ENCODE measurements around the gene WDR20.
"Not testable (repeated sequence)": the region's sequence is repeated elsewhere in the genome, so short reads cannot be mapped to it uniquely, and the experiment has no call there.

WDR20 gene

DNA sequence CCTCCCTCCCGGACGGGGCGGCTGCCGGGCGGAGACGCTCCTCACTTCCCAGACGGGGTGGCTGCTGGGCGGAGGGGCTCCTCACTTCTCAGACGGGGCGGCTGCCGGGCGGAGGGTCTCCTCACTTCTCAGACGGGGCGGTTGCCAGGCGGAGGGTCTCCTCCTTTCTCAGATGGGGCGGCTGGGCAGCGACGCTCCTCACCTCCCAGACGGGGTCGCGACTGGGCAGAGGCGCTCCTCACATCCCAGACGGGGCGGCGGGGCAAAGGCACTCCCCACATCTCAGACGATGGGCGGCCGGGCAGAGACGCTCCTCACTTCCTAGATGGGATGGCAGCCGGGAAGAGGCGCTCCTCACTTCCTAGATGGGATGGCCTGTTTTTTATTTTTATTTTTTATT lies 33.0 kb downstream of the WDR20 start:
- DNase-seq: not testable (repeated sequence)

DNA sequence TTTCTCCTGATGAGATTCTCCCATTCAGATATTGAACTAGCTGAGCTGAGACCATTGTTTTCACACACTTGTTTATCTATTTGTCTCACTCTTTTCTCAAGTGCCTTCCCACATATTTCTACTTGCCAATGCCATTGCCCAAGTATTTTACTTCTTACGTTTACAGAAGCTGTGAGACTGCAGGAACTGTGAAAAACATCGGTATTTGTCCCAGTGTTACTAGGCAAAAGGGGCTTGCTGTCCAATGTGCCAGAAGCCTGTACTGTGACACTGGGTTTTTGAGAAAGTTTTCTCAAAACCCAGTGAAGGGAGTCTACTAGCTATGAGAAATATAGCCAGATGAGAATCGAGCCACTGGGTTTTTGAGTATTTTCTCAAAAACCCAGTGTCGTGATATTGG lies 37.5 kb downstream of the WDR20 start:
- DNase-seq: no peak

DNA sequence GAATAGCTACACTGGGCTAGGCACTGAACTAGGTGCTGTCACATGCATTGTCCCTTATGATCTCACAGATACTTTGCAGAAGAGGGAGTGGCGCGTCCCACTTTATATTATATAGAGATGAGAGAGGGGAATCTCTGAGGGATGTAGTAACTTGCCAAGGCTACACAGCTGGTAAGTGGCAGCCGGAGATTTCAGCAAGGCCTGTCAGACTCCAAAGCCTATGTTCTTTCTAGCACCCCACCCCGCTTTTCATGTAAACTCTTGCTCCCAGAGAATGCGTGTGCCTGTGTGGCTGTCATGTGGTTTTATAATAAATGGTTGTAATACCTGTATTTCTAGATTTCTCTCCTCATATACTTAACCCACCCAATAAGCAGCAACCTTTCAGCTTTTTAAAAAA lies 39.1 kb downstream of the WDR20 start:
- no peak for DNase-seq

DNA sequence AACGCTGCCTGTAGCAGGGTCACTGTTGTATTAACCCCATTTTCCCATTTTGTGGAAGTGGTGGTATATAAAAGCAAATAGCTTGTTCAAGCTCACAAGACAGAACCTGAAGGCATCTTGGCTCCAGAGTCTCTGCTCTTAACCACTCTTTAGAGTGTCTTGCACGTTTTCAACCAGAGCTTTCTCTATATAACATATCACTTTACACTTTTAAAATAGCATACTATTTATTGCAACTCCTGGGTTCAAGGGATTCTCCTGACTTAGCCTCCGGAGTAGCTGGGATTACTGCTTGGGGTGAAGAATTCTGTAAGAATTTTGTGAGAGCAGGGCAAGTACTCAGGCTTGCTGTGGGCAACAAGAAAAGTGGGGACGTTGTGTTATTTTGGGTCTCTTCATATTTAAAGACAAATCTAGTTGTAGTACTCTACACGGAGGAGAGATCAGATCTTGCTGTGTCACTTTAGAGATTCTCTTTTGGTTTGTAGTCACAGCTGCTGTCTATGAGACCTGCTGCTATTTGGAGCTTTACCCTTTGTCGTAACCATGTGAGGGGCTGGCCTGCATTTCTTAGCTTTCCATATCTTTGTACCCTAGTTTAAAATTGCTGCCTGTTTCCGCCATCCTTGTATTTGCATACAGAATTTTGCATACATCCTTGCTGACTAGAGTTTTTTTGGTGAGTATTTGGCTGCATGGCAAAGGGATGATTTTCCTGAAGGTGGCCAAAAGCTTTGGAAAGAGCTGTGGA lies 40.7 kb downstream of the WDR20 start:
- no peak for DNase-seq

DNA sequence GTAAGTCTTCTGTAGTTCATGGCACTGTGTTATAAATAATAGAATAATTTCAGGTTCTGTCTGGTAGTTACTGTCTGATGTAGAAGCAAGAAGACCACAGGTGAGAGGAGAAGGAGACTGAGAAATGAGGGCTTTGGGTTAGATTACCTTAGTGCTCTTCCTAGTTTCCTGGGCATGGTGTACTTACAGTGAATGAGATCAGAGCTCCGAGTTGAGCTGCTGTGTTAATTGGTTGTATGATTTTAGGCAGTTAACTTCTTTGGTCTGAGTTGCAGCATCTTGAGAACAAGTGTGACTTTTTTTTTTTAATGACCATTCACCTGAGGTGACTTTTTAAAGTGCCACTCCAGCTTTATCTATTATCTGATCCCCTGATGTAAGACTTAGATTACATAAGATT lies 41.5 kb downstream of the WDR20 start:
- DNase-seq: no peak

DNA sequence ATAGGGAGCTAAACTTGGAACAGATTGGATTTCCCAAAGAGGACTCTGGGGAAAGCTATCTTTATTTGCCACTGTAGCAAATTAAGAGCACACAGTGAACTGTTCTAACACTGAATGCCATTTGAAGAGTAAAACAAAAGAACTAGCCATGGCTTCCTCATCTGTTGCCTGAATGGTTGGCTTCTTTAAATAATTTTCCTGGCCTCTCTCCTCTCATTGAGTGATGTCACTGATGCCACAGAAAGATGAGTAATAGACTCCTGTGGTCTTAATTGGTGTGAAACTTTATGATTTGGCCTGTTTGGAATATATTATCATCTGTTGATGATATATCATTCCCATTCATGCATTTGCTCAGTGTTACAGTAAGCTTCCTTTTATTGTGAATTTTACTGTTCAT lies 42.5 kb downstream of the WDR20 start:
- DNase-seq: no peak

DNA sequence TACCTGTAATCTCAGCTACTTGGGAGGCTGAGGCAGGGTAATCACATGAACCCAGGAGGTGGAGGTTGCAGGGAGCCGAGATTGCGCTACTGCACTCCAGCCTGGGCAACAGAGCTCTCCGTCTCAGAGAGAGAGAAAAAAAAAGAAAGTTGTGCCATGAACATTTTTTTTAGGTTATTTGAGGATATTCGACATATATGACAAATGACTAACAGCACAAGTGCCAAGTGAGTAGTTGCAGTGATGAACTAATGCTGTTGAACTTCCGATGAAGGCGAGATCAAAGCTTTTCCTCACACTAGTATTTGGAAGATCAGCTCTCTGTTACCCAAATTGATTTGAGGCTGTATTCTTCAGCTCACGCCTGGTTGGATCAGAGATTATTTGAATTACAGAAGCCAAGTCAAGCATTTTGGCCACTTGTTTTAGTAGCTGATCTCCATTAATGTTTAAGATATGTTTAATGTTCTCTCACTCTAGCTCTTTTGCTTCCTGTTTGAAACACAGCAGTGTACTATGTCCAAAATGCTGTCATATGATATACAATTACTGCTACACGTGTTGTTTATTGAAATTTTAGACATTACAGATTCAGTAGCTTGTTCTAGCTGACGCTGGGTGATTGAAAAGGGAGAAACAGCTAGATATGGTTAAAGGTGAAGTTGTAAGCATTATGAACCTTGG lies 43.4 kb downstream of the WDR20 start:
- no peak for DNase-seq

DNA sequence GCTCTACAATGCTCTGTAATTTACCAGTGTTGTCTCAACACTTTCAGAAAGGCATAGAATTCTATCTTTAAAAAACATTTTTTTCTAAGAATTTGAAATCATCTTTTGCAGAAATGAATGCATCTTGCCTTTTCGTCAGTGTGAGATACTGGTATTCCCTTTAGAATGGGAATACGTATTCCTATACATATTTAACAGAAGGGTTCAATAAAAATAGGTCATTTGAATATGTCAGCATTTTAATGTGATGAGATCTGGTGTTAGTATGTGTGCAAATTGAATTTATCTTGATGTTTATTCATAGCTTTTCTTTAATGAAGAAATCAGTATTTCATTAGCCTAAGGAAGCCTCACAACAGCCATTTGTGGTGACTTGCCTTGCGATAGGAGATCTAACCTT lies 44.2 kb downstream of the WDR20 start:
- DNase-seq: no peak

DNA sequence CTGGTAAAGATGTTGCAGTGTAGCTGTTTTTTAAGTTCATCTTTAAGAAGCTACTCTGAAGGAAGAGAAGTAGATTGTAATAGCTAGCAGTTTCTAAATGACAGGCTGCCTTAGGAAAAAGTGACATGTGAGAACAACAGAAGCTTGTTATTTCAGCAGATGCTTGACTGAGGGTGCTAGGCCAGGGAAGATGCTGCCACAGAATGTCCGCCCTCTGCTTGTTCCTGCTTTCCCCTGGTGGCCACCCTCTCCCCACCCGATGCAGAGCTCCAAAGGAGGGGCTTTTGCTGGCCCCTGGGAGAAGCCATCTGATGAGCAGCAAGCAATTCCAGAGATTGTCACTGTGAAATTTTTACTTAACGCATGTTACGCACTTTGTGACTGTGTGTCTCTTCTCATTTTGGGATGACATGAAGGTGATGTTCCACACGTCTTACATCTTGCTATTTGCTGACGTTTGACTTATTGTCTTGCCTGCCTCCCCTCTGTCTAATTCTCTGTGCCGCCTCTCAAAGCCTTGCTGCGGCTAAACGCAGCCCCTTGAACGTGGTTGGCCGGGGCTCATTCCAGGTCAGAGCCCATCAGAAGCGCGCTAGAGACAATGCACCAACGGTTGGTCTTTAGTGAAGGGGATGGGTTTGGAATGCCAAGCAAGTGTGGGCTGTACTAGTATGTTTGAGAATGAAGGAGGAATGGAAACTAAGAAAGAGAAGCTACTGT lies 44.8 kb downstream of the WDR20 start:
- DNase-seq: no peak

DNA sequence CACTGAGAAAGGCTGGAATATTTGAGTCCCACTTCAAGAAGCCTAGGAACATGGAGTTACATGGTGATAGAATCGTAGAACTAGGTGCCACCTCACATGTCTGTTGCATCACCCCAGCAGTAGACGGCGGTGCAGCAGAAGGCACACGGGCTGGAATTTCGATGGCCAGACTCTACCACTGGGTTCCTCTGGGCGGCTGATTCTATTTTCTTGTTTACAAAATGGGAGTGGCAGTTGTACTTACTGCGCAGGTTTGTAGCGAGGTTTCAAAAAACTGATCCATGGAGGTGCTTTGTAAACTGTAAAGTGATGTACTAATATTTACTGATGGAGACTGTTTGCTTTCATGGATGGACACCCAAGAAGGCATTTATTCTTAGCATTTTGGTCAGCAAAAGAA lies 45.7 kb downstream of the WDR20 start:
- DNase-seq: no peak

DNA sequence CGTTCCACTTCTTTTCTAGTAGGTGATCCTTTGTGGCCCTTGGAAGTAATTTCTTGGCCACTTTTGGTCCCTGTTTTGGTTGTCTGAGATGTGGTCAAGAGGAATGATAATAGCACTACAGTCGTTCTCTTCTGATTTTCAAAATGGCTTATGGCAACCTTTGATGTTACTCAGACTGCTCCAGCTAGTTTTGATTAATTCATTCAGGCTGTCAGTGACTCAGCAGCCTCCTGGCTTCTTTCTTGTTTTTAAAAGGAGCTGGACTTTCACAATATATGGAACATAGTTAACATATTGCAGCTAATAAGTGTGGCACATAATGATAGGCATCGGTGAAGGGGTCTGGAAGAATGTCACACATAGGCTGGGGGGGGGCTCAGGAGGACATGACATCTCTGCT lies 47.3 kb downstream of the WDR20 start:
- DNase-seq: no peak

DNA sequence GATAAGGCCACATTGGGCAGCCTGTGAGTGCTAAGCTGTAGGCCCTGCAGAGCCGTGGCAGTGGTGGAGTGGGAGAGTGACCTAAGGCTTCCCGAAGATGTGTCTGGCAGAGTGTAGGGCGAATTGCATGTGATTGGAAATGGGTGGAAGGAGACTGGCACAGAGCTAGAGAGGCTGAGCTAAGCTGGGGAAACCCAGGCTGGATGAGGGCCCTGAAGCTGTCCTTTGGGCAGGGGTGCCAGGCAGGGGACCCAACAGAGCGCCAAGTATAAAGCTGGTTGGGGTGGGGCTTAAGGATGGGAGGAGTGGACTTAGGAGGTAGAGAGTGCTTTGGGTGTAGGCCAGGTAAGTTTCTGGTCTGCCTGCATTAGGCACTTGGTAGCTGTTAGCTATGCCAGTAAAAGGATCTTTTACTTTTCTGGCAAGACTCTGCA lies 47.9 kb downstream of the WDR20 start:
- DNase-seq: no peak

DNA sequence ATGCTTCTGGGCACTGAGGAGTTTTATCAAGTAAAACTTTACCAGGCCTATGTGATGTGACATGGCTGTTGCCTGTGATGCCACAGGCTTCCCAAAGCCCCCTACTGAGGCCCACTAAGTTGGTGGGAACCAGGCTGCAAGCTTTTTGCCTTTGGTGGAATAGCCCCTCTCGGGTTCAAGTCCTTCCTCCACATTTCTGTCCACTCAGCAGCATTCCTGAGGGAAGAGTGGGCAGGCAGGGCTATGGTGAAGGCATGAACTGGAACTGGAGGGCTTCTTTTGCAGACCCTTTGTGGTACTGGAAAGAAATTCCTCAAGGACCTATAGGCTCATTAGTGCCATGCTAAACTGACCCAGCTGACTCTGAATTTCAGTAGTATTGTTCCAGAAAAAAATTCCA lies 48.5 kb downstream of the WDR20 start:
- no peak for DNase-seq

DNA sequence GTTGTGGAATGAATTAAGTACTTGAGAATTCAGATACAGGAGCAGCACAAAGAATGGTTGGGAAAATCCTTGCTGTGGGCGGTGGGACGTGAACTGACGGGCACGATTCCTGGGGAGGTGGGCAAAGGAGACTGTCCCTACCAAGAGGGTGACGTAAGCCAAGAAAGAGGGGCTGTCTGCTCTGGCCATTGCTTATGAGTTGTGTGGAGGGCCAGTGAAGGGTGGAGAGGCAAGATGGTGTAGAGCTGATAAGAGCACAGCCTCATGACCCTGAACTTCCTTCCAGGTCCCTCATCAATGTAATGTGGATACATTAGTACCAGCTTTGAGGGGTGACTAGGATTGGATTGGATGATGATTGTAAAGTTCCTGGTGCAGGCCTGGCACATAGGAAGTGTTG lies 50.2 kb downstream of the WDR20 start:
- DNase-seq: no peak

DNA sequence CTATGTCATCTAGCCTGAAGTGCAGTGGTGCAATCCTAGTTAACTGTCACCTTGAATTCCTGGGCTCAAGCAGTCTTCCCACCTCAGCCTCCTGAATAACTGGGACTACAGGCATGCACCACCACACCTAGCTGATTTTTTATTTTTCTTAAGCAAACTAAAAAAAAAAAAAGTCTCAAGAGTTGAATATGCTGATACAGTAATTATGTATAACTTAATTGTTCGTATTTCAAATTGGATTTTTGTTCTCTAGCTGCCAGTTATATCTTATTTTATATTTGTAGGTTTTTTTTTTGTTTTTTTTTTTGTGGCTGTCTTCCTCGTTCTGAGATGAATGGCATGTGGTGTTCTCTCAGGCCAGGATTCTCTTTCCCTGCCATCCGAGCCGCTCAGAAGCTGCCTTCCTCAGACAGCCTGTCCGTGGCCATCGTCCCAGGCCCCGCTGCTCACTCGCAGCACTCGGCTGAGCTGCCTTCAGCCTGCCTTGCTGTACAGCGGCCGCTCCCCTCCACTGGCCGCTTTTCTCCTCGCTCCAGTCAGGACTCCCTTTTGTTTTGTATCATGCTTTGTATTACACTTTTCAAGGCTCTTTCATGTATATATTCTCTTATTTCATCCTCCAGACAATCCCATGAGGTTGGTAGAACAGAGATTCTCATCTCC lies 53.3 kb downstream of the WDR20 start:
- DNase-seq: no peak

DNA sequence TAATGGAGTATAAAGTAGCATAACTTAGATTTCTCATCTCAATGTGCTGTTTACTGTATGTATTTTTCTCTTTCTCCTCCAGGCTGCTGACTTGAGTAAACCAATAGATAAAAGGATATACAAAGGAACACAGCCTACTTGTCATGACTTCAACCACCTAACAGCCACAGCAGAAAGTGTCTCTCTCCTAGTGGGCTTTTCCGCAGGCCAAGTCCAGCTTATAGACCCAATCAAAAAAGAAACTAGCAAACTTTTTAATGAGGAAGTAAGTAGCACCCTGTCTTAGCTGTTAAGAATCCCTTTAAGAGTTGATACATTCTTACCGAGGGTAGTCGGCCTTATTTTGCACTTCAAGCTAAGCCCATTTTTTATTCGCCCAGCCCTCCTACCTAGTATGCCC lies 55.2 kb downstream of the WDR20 start:
- DNase-seq: no peak

DNA sequence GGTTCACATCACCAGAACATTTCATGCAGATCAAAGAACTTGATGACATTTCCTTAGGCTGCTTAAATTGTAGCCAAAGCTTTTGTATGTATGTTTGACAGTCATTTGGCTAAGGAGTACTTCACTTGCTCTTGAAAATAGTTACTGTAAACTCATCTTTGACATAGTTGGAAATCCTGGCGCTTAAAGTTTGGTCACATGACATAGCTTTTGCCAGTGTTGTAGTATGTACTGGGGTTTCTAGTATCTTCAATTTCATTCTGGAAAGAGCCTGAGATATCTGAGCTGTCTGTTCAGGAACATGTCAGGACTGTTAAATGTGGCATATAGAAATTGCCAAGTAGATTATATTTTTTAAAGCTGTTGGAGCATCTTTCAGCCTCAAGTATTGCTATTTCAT lies 55.7 kb downstream of the WDR20 start:
- no peak for DNase-seq

DNA sequence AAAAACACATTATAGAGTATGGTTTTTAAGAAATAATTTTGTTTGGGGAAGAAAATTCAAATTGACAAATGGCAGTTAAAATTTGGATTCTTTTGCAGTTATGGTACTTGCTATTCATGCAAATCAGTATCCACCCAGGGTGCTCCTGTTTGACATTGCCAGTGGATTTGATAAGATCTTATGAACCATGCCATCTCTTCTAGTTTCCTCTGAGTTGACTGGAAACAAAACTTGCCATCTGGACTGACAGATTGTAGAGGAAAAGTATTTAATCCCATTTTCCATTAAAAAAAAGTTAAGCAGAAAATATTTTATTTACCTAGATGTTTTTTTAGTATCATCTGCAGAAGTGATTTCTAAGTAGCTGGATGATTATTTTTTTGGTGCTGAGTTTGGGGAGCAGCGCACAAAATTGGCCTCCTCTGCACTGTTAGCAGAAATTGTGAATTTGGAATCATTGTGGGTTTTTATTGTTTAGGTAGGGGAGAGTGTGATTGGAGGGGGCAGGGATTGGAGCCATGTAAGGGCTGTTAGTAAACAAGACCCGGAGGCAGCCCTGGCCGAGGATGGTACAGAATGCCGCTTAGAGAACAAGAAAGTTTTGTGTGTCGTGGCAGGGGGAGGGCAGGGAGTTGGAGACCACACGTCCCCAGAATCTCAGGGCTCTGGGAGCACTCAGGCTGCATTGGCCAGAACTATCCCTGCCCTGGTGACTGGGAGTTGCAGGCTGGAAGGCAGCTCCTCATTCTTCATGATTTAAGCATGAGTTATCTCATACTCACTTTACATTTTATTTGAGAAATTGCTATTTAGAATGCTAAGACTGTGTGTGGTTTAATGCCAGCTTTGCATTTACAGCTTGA lies 56.6 kb downstream of the WDR20 start:
- no peak for DNase-seq

DNA sequence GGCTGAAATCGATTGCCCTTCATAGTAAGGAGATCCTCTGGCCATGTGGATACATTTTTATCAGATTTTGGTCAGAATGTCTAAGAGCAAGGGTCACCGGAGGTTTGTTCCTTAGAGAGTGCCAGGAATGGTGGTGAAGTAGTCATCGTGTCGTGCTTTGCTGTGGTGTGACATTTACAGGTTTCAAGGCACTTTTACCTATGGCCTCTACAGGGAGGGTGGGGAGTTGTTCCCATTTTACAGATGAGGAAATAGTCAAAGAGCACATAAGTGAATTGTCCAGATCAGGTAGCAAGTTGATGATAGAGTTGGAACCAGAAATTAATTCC lies 57.2 kb downstream of the WDR20 start:
- no peak for DNase-seq

DNA sequence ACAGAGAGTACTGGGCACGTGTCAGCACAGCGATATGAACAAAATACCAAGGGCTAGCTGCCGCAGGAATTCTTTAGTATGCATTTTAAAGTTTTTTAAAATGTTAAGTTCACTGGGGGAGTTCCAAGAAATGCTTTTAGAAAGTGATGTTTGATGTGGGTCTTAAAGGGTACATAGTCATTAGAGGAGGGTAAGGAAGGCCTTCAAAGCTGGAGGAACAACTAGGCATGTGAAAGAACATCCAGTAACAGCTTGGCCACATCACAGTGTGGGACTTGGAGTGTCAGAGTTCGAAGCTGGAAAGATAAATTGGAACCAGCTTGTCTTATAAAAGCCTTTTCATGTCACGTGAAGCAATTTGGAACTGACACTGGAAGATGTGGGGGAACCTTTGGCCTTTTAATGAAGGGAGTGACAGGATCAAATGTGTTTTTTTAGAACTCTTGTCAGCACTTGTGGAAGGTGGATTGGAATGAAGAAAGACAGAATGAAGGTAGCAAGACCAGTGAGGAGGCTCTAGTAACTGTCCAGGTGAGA lies 57.7 kb downstream of the WDR20 start:
- no peak for DNase-seq

DNA sequence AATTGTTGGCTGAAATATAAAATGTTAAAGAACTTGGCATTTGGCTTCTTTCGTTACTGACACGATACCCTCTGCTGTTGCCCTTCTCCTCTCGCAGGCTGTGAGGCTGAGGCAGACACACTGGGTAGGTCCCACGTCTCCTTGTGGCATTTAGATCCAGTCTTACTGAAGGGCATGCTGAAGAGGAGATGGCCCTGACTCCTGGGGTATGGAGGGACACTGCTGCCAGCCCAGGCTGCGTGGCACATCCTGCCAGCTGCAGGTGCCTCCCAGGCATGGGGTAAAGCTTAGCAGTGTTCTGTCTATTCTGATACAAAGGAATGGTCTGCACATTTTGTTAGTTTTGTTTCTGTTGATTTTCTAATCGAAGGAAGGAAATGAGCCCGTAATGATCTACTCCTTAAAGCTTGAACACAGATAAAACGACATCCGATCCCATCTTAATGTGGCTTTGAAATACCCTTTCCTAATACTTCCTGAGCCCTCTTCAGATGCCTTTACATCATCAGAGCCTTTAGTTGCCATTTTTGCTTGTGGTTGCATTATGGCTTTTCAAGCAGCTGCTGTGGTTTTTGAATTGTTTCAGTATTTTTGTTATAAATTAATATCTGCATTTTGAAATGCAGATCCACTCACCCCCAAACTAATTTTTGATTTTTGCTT lies 61.1 kb downstream of the WDR20 start:
- no peak for DNase-seq

DNA sequence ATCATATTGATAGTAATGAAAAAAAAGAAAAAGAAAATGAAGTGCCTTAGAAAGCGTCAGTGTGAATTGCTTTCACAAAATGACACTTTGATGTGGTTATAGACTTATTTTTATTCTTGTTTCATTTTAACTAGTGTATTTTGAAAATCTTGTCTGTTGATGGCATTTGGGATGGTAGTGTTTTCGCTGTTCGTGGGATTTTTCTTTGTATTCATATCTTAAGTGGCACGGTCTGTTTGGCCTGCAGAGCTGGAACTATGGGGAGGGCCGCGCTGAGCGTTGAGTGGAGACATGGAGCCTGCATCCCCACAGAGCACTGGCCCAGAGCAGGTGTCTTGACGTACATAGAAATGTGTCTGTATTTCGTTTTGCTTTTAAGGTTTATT lies 61.6 kb downstream of the WDR20 start:
- no peak for DNase-seq

All from cortex of kidney (tissue), 1 donor.